Naive thymus-derived CD8-positive, alpha-beta T cell (primary cell): Measurements from ENCODE around the gene RAB3C. TPM values are rescaled to one million over a fixed set of nuclear protein-coding genes. Genes with fewer than 3 reads are reported as not detected.
A peak's percentile ranks its signal among the peaks of the same experiment; 100 is the strongest.
"Not testable (repeated sequence)": the region's sequence is repeated elsewhere in the genome, so short reads cannot be mapped to it uniquely, and the experiment has no call there.

Experiments
- ATAC-seq, 2 donors: fragments of 150-1000 bp; cut with Tn5 transposase in 1 of 2; sonication (Bioruptor Pico), chemical (Tn5 transposase) in 1 of 2; 1 replicate in 1 of 2; 2 replicates in 1 of 2; pipeline ENCODE4 v1.10.0; 2021; ENCODE audit warnings: mild to moderate bottlenecking in 2 of 2, moderate library complexity in 2 of 2
- POLR2A ChIA-PET: fragments of 350-600 bp; sonication (Branson Sonifier 250); formaldehyde crosslinking; loops from one replicate; lab custom pipeline; 2021; ENCODE audit warnings: antibody characterized with exemption; lab: Charles Lee
- DNase-seq, 10 donors: peaks; one replicate each; pipeline versions ENCODE4 v3.0.0 to v3.0.0-alpha.2; 2020 to 2022
- H3K27ac Mint-ChIP-seq, 10 donors: one replicate each; pipeline ENCODE4 v1.8.0; 2020 to 2022; ENCODE audit warnings: mild to moderate bottlenecking in 10 of 10, mixed read lengths in 10 of 10, moderate library complexity in 4 of 10, inconsistent platforms in 1 of 10
- H3K27me3 Mint-ChIP-seq, 5 donors: one replicate each; pipeline ENCODE4 v1.8.0; 2021 to 2022; ENCODE audit warnings: mixed read lengths in 5 of 5
- H3K36me3 Mint-ChIP-seq, 3 donors: one replicate each; pipeline ENCODE4 v1.8.0; 2020 to 2022; ENCODE audit warnings: mixed read lengths in 3 of 3, mild to moderate bottlenecking in 2 of 3, inconsistent platforms in 1 of 3
- H3K4me1 Mint-ChIP-seq, 4 donors: one replicate each; pipeline ENCODE4 v1.8.0; 2021 to 2022; ENCODE audit warnings: mixed read lengths in 4 of 4
- H3K4me3 Mint-ChIP-seq, 10 donors: one replicate each; pipeline ENCODE4 v1.8.0; 2020 to 2022; ENCODE audit warnings: mild to moderate bottlenecking in 10 of 10, mixed read lengths in 10 of 10, moderate library complexity in 6 of 10, inconsistent platforms in 1 of 10
- H3K9me3 Mint-ChIP-seq, 9 donors: one replicate each; pipeline ENCODE4 v1.8.0; 2020 to 2022; ENCODE audit warnings: mixed read lengths in 9 of 9, mild to moderate bottlenecking in 3 of 9, inconsistent platforms in 1 of 9, moderate library complexity in 1 of 9
- polyA plus RNA-seq, 3 donors: library from polyadenylated mRNA; unstranded; fragments of 300-500 nt; fragmentation: Illumina TruSeq; gene quantifications; one replicate each; pipeline ENCODE4 v1.2.3, GENCODE V29; 2021
- total RNA-seq, 8 experiments: library from RNA in 2 of 8; stranded (reverse) in 2 of 8; gene quantifications; one replicate each; pipeline ENCODE4 v1.2.3 and lab custom pipeline; 2021 to 2026

Gene RAB3C
- total and polyA plus RNA-seq, 5 experiments from 2014 or later, result not detected

DNA sequence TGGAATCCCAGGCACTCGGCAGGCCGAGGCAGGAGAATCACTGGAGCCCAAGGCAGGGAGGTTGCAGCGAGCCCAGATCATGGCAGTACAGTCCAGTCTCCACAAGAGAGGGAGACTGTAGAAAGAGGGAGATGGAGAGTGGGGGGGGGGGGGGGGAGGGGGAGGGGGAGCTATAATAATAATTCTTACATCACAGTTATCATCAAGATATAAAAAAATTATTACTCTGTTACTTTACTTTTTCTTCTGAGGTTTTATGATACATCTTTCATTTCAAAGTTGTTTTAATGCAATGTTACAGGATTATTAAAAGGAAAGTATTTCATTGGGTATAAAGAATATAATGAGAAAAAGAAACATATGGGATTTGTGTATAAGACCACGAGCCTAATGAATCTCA, 17.8 kb upstream of the RAB3C start:
- H3K27me3 Mint-ChIP-seq, result peaks cover 0 to 5% (median 0%) of the 10 kb centered on the region in 5 donors
- POLR2A ChIA-PET, result no interaction called here
- no peak for ATAC-seq
- DNase-seq, result no peak
- H3K36me3 Mint-ChIP-seq, result no peaks in the 10 kb centered on the region
- H3K4me1 Mint-ChIP-seq, result no peaks in the 10 kb centered on the region
- peaks cover 0 to 4% (median 0%) of the 10 kb centered on the region in 9 donors for H3K9me3 Mint-ChIP-seq
- H3K4me3 Mint-ChIP-seq, result no peak overlapping the region
- H3K27ac Mint-ChIP-seq, result no peak overlapping the region

- Mint-ChIP-seq H3K9me3 (peaks cover 0 to 32% (median 9%) of the 10 kb centered on the region in 9 donors), H3K27me3 (peaks cover 1 to 17% (median 2%) of the 10 kb centered on the region in 5 donors), H3K4me3 (no peak overlapping the region), H3K4me1 (no peaks in the 10 kb centered on the region), H3K27ac (no peak overlapping the region), H3K36me3 (peaks cover 0 to 6% (median 0%) of the 10 kb centered on the region in 3 donors)
- ATAC-seq (no peak), DNase-seq (no peak)
- POLR2A ChIA-PET, result no interaction called here
Observed at GRCh38 chr5:58571501-58571900, 11.4 kb upstream of the RAB3C start.

DNA sequence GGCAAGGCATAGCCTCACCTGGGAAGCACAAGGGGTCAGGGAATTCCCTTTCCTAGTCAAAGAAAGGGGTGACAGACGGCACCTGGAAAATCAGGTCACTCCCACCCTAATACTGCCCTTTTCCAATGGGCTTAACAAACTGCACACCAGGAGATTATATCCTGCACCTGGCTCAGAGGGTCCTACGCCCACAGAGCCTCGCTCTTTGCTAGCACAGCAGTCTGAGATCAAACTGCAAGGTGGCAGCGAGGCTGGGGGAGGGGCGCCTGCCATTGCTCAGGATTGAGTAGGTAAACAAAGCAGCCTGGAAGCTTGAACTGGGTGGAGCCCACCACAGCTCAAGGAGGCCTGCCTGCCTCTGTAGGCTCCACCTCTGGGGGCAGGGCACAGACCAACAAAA, 9.9 kb upstream of the RAB3C start:
- H3K4me3 Mint-ChIP-seq, H3K27ac Mint-ChIP-seq, DNase-seq, POLR2A ChIA-PET, H3K4me1 Mint-ChIP-seq, H3K36me3 Mint-ChIP-seq, ATAC-seq: not testable (repeated sequence)
- peaks cover 1 to 17% (median 2%) of the 10 kb centered on the region in 5 donors for H3K27me3 Mint-ChIP-seq
- H3K9me3 Mint-ChIP-seq, result peaks cover 0 to 41% (median 9%) of the 10 kb centered on the region in 9 donors

DNA sequence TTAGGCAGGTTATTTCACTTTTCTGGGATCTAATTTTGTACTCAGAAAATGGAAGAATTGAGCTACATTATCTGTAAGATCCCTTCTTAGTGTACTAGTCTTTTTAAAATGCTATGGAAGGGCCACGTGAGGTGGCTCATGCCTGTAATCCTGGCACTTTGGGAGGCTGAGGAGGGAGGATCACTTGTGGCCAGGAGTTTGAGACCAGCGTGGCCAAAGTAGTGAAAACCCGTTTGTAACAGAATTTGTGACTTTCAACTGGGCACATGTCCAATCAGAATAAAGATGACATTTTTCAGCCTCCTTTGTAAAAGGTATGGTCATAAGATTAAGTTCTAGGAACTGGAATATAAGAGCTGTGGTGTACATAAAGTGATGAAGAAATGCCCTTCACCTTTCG, 3.1 kb upstream of the RAB3C start:
- DNase-seq (no peak), ATAC-seq (no peak)
- Mint-ChIP-seq H3K27ac (no peak overlapping the region), H3K36me3 (peaks cover 0 to 5% (median 0%) of the 10 kb centered on the region in 3 donors), H3K27me3 (peaks cover 20 to 44% (median 35%) of the 10 kb centered on the region in 5 donors), H3K4me1 (peaks cover 9 to 23% (median 21%) of the 10 kb centered on the region in 4 donors), H3K9me3 (peaks cover 0 to 22% (median 7%) of the 10 kb centered on the region in 9 donors), H3K4me3 (no peak overlapping the region)
- POLR2A ChIA-PET, result no interaction called here

DNA sequence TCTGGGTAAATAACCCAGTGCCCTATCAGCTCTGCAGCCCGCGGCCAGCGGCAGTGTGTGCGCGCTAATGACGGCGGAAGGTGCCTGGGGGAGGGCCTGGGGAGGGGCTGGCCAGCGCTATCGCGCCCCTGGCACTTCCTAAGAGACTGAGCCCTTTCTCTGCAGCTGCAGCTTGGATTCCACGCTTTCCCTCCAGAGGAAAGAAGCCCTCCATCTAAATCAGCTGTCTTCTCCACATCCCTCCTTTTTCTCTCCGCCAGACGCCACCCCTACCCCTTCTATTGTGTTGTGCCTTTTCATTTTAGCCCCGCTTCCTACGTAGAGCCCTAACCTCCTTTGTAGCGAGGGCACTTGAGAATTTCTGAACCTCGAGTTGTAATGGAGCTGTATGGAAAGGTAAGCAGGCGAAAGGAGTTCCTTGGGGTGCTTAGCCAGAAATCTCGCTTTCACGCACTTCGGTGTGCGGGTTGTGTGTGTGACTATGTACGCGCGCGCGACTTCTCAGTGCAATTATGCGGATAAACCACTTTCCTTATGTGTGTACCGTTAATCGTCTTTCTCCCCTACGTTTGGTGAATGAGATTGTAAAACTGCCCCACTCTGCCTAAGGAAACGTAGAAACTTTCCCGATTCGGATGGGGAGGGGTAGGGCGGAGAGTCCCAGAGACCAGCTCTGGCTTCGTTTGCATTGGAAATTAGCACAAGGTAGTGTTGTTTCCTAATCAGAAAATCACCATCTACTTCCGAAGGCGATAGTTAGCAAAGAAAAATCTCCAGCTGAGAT, 664 bp upstream of the RAB3C start:
- peaks cover 9 to 23% (median 21%) of the 10 kb centered on the region in 4 donors for H3K4me1 Mint-ChIP-seq
- peaks cover 0 to 9% (median 3%) of the 10 kb centered on the region in 9 donors for H3K9me3 Mint-ChIP-seq
- DNase-seq (no peak), ATAC-seq (no peak)
- H3K27ac Mint-ChIP-seq, result no peak overlapping the region
- H3K36me3 Mint-ChIP-seq, result peaks cover 0 to 5% (median 0%) of the 10 kb centered on the region in 3 donors
- peaks cover 20 to 57% (median 34%) of the 10 kb centered on the region in 5 donors for H3K27me3 Mint-ChIP-seq
- POLR2A ChIA-PET, result no interaction called here
- peak overlapping the region; percentile 48 to 89 (median 77) for H3K4me3 Mint-ChIP-seq

DNA sequence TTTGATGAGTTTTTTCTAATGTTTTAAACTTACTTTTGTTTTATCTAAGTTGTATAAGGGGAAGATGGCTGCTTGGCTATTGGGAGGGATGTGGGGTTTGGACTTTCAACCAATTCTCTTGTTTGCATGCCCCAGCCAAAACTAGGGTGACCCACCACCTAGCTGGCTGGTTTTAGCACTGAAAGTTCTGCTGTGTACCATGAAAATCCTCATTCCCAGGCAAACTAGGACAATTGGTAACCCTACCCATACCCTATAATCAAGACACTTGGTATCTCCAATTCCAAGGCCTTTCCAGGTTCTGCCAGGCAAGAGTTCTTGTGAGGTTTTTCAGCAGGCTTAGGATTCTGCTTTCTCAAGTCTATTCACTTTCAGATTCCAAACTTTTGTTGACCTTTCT, 13.1 kb downstream of the RAB3C start:
- Mint-ChIP-seq H3K36me3 (no peaks in the 10 kb centered on the region), H3K9me3 (peaks cover 0 to 8% (median 0%) of the 10 kb centered on the region in 9 donors), H3K27me3 (peaks cover 2 to 8% (median 6%) of the 10 kb centered on the region in 5 donors), H3K4me3 (no peak overlapping the region), H3K4me1 (no peaks in the 10 kb centered on the region), H3K27ac (no peak overlapping the region)
- POLR2A ChIA-PET, result no interaction called here
- no peak for ATAC-seq
- no peak for DNase-seq

DNA sequence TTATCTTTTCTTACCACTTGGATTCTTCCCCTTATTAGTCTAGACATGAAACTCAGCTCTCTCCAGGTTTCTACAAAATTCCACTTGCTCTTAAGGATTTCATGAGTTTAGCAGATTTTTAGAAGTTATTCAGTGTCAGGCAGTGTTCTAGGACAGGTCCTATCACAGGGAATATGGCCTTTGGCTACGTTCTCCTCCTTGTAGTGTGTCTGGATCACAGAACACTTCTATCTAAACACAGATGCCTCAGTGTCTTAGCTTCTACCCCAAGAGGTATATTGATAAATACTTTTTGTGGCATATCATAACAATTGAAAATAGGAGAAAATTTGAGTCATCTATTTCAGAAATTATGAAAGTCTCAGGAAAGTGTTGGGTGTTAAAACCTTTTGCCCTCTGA, 15.6 kb downstream of the RAB3C start:
- peaks cover 0 to 2% (median 0%) of the 10 kb centered on the region in 4 donors for H3K4me1 Mint-ChIP-seq
- no peak overlapping the region for H3K27ac Mint-ChIP-seq
- no peak for ATAC-seq
- POLR2A ChIA-PET, result no interaction called here
- H3K27me3 Mint-ChIP-seq, result peaks cover 0 to 11% (median 6%) of the 10 kb centered on the region in 5 donors
- peaks cover 0 to 8% (median 0%) of the 10 kb centered on the region in 3 donors for H3K36me3 Mint-ChIP-seq
- no peak for DNase-seq
- no peak overlapping the region for H3K4me3 Mint-ChIP-seq
- H3K9me3 Mint-ChIP-seq, result peaks cover 0 to 22% (median 10%) of the 10 kb centered on the region in 9 donors

GRCh38 chr5:58599217-58599616, 16.3 kb downstream of the RAB3C start:
- no peak overlapping the region for H3K27ac Mint-ChIP-seq
- H3K4me3 Mint-ChIP-seq, result no peak overlapping the region
- no peak for ATAC-seq
- peaks cover 0 to 12% (median under 1%) of the 10 kb centered on the region in 5 donors for H3K27me3 Mint-ChIP-seq
- peaks cover 0 to 27% (median 12%) of the 10 kb centered on the region in 9 donors for H3K9me3 Mint-ChIP-seq
- peaks cover 0 to 14% (median 0%) of the 10 kb centered on the region in 3 donors for H3K36me3 Mint-ChIP-seq
- no peak for DNase-seq
- POLR2A ChIA-PET, result no interaction called here
- H3K4me1 Mint-ChIP-seq, result peaks cover 0 to 2% (median 0%) of the 10 kb centered on the region in 4 donors

- DNase-seq, H3K27ac Mint-ChIP-seq, POLR2A ChIA-PET, H3K4me1 Mint-ChIP-seq, ATAC-seq, H3K4me3 Mint-ChIP-seq: not testable (repeated sequence)
- peaks cover 0 to 20% (median 2%) of the 10 kb centered on the region in 3 donors for H3K36me3 Mint-ChIP-seq
- peaks cover 0 to 15% (median 0%) of the 10 kb centered on the region in 5 donors for H3K27me3 Mint-ChIP-seq
- H3K9me3 Mint-ChIP-seq, result peaks cover 3 to 35% (median 16%) of the 10 kb centered on the region in 9 donors
Observed at GRCh38 chr5:58600613-58601012, 17.7 kb downstream of the RAB3C start.

GRCh38 chr5:58602889-58603288, 20.0 kb downstream of the RAB3C start:
- ATAC-seq, H3K4me3 Mint-ChIP-seq, H3K27ac Mint-ChIP-seq, POLR2A ChIA-PET, H3K4me1 Mint-ChIP-seq, DNase-seq: not testable (repeated sequence)
- peaks cover 0 to 15% (median 0%) of the 10 kb centered on the region in 5 donors for H3K27me3 Mint-ChIP-seq
- H3K9me3 Mint-ChIP-seq, result peaks cover 5 to 43% (median 20%) of the 10 kb centered on the region in 9 donors
- peaks cover 0 to 27% (median 2%) of the 10 kb centered on the region in 3 donors for H3K36me3 Mint-ChIP-seq

GRCh38 chr5:58606064-58606463, 23.2 kb downstream of the RAB3C start:
- H3K36me3 Mint-ChIP-seq, result peaks cover 0 to 32% (median 2%) of the 10 kb centered on the region in 3 donors
- H3K4me1 Mint-ChIP-seq, result peaks cover 0 to under 1% (median 0%) of the 10 kb centered on the region in 4 donors
- no peak overlapping the region for H3K4me3 Mint-ChIP-seq
- DNase-seq (no peak), ATAC-seq (no peak)
- no peak overlapping the region for H3K27ac Mint-ChIP-seq
- POLR2A ChIA-PET, result no interaction called here
- peaks cover 0 to 57% (median 24%) of the 10 kb centered on the region in 9 donors for H3K9me3 Mint-ChIP-seq
- peaks cover 0 to 15% (median 0%) of the 10 kb centered on the region in 5 donors for H3K27me3 Mint-ChIP-seq

GRCh38 chr5:58615972-58616371, 33.1 kb downstream of the RAB3C start:
- Mint-ChIP-seq H3K4me1 (no peaks in the 10 kb centered on the region), H3K4me3 (no peak overlapping the region), H3K36me3 (no peaks in the 10 kb centered on the region), H3K27ac (no peak overlapping the region), H3K9me3 (peaks cover 0 to 9% (median under 1%) of the 10 kb centered on the region in 9 donors), H3K27me3 (no peaks in the 10 kb centered on the region)
- POLR2A ChIA-PET, result no interaction called here
- DNase-seq (no peak), ATAC-seq (no peak)

GRCh38 chr5:58617241-58617640, 34.4 kb downstream of the RAB3C start:
- Mint-ChIP-seq H3K4me3 (no peak overlapping the region), H3K9me3 (peaks cover 0 to 3% (median 0%) of the 10 kb centered on the region in 9 donors), H3K4me1 (no peaks in the 10 kb centered on the region), H3K36me3 (no peaks in the 10 kb centered on the region), H3K27ac (no peak overlapping the region), H3K27me3 (no peaks in the 10 kb centered on the region)
- DNase-seq, result no peak
- no peak for ATAC-seq
- POLR2A ChIA-PET, result no interaction called here
